ENCODE results near the gene TEKT5.

DNA sequence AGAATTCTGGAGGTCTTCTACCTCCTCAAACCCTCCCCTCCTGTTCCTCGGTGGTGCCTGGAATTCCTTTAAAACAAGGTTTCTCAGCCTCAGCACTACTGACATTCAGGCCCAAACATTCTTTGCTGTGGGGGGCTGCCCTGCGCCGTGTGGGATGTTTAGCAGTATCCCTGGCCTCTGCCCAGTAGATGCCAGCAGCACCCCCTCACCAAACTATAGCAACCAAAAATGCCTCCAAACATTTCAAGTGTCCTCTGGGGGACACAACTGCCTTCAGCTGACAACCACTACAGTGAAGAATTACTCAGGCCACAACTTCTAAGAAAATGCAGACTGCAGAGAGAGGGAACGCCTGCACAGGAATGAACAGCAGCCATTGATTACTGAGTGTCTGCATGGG lies 28.4 kb downstream of the TEKT5 start:
- TF ChIP-seq, protein P1, sequence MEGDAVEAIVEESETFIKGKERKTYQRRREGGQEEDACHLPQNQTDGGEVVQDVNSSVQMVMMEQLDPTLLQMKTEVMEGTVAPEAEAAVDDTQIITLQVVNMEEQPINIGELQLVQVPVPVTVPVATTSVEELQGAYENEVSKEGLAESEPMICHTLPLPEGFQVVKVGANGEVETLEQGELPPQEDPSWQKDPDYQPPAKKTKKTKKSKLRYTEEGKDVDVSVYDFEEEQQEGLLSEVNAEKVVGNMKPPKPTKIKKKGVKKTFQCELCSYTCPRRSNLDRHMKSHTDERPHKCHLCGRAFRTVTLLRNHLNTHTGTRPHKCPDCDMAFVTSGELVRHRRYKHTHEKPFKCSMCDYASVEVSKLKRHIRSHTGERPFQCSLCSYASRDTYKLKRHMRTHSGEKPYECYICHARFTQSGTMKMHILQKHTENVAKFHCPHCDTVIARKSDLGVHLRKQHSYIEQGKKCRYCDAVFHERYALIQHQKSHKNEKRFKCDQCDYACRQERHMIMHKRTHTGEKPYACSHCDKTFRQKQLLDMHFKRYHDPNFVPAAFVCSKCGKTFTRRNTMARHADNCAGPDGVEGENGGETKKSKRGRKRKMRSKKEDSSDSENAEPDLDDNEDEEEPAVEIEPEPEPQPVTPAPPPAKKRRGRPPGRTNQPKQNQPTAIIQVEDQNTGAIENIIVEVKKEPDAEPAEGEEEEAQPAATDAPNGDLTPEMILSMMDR (IDR thresholded peaks at IDR 0.05) = no peak
- no peak for TF ChIP-seq POLR2A (IDR thresholded peaks at IDR 0.05)

Data from uterus (tissue), 2 donors.